Liver (tissue), 9 donors: Measurements from ENCODE around the gene ABHD10. TPM values are rescaled to one million over a fixed set of nuclear protein-coding genes. Genes with fewer than 3 reads are reported as not detected.

Experiments used
- DNase-seq: peaks from one replicate; pipeline ENCODE4 v3.0.0-alpha.2; 2017; ENCODE audit warnings: low spot score
- H3K27ac ChIP-seq, 2 donors: one replicate each; pipeline ENCODE4 v1.7.0; 2013; ENCODE audit warnings: inconsistent platforms in 2 of 2, low read length in 2 of 2, control low read depth in 1 of 2, low read depth in 1 of 2, mild to moderate bottlenecking in 1 of 2
- H3K27me3 ChIP-seq, 4 donors: one replicate each; pipeline versions ENCODE4 v1.6.1 to v1.7.0; 2013; ENCODE audit warnings: low read length in 3 of 4, inconsistent platforms in 1 of 4, mild to moderate bottlenecking in 1 of 4, moderate library complexity in 1 of 4; ENCODE audit not compliant: control insufficient read depth in 4 of 4, insufficient read depth in 4 of 4
- H3K36me3 ChIP-seq, 4 donors: one replicate each; pipeline versions ENCODE4 v1.6.1 to v1.7.0; 2013; ENCODE audit warnings: low read length in 3 of 4, mild to moderate bottlenecking in 3 of 4, low read depth in 1 of 4, moderate library complexity in 1 of 4; ENCODE audit not compliant: control insufficient read depth in 4 of 4, insufficient read depth in 3 of 4
- H3K4me1 ChIP-seq, 4 donors: one replicate each; pipeline versions ENCODE4 v1.6.1 to v1.7.0; 2013; ENCODE audit warnings: low read length in 3 of 4, mild to moderate bottlenecking in 3 of 4, moderate library complexity in 1 of 4; ENCODE audit not compliant: control insufficient read depth in 4 of 4, insufficient read depth in 4 of 4
- H3K4me3 ChIP-seq, 3 donors: one replicate each; pipeline versions ENCODE4 v1.6.1 to v1.7.0; 2013; ENCODE audit warnings: low read length in 3 of 3, control low read depth in 1 of 3, low read depth in 1 of 3, mild to moderate bottlenecking in 1 of 3
- H3K9ac ChIP-seq, 2 donors: one replicate each; pipeline ENCODE4 v1.7.0; 2013; ENCODE audit warnings: low read length in 2 of 2, mild to moderate bottlenecking in 2 of 2, moderate library complexity in 2 of 2, control low read depth in 1 of 2, low read depth in 1 of 2
- H3K9me3 ChIP-seq, 4 donors: one replicate each; pipeline versions ENCODE4 v1.6.1 to v1.7.0; 2013; ENCODE audit warnings: low read length in 3 of 4; ENCODE audit not compliant: control insufficient read depth in 4 of 4
- EGR1 ChIP-seq, 2 donors: IDR thresholded peaks; 2 replicates each; pipeline ENCODE4 v1.6.1; 2016 to 2018; ENCODE audit warnings: antibody characterized with exemption in 2 of 2, low read depth in 2 of 2
- FOXA1 ChIP-seq: IDR thresholded peaks from 2 replicates; pipeline ENCODE4 v1.6.1; 2016; ENCODE audit warnings: antibody characterized with exemption
- FOXA2 ChIP-seq: IDR thresholded peaks from 2 replicates; pipeline ENCODE4 v1.6.1; 2016; ENCODE audit warnings: antibody characterized with exemption
- GABPA ChIP-seq, 2 donors: IDR thresholded peaks in 1 of 2; conservative IDR thresholded peaks in 1 of 2; 2 replicates each; pipeline ENCODE4 v1.6.1; 2016; ENCODE audit warnings: antibody characterized with exemption in 2 of 2, mild to moderate bottlenecking in 1 of 2, moderate library complexity in 1 of 2
- HNF4A ChIP-seq, 2 donors: conservative IDR thresholded peaks; 2 replicates each; pipeline ENCODE4 v1.6.1; 2016; ENCODE audit warnings: antibody characterized with exemption in 2 of 2, mild to moderate bottlenecking in 2 of 2
- HNF4G ChIP-seq: IDR thresholded peaks from 2 replicates; pipeline ENCODE4 v1.6.1; 2016; ENCODE audit warnings: antibody characterized with exemption
- JUND ChIP-seq, 2 donors: IDR thresholded peaks; 2 replicates each; pipeline ENCODE4 v1.6.1; 2016; ENCODE audit warnings: antibody characterized with exemption in 2 of 2
- NR2F2 ChIP-seq: IDR thresholded peaks from 2 replicates; pipeline ENCODE4 v1.6.1; 2016; ENCODE audit warnings: antibody characterized with exemption
- RAD21 ChIP-seq, 2 donors: IDR thresholded peaks; 2 replicates each; pipeline ENCODE4 v1.6.1; 2016; ENCODE audit warnings: antibody characterized with exemption in 2 of 2, mild to moderate bottlenecking in 2 of 2
- RXRA ChIP-seq, 2 donors: IDR thresholded peaks; 2 replicates each; pipeline ENCODE4 v1.6.1; 2017 to 2018; ENCODE audit warnings: antibody characterized with exemption in 2 of 2, mild to moderate bottlenecking in 1 of 2
- SP1 ChIP-seq: IDR thresholded peaks from 2 replicates; pipeline ENCODE4 v1.6.1; 2018; ENCODE audit warnings: antibody characterized with exemption, mild to moderate bottlenecking
- TAF1 ChIP-seq: conservative IDR thresholded peaks from 2 replicates; pipeline ENCODE4 v1.6.1; 2016; ENCODE audit warnings: antibody characterized with exemption, mild to moderate bottlenecking
- YY1 ChIP-seq: IDR thresholded peaks from 2 replicates; pipeline ENCODE4 v1.6.1; 2016; ENCODE audit warnings: antibody characterized with exemption, mild to moderate bottlenecking
- WGBS: extraction: QIAGEN DNeasy Blood & Tissue Kit; methylation state at CpG from one replicate; pipeline ENCODE4 v1.1.7; 2013; 5-methylcytosine and 5-hydroxymethylcytosine counted together
- polyA plus RNA-seq, 2 donors: library from polyadenylated mRNA; stranded (reverse) in 1 of 2; unstranded in 1 of 2; fragments of 200-250 nt in 1 of 2; fragments of >200 nt in 1 of 2; fragmentation: Nextera tagmentation in 1 of 2; extraction: Ambion mirVana in 1 of 2; gene quantifications; one replicate each; pipeline versions ENCODE4 v1.2.1 to v1.2.3, GENCODE V29; 2013 to 2015
- total RNA-seq, 2 donors: library from RNA; depleted of rRNA; stranded (reverse); fragments of >200 nt; gene quantifications; one replicate each; pipeline ENCODE4 v1.2.3, GENCODE V29; 2014
- TF ChIP-seq, protein P1 (sequence below): fragments of 150-350 bp; IDR thresholded peaks from 2 replicates; pipeline ENCODE4 v1.5.1; 2017; ENCODE audit warnings: improper control_type of control experiment, low read depth, low read length; ENCODE audit not compliant: missing input control
- TF ChIP-seq, protein P2 (sequence below): IDR thresholded peaks from 2 replicates; pipeline ENCODE4 v1.6.1; 2016; ENCODE audit warnings: antibody characterized with exemption
- TF ChIP-seq, protein P3 (sequence below): IDR thresholded peaks from 2 replicates; pipeline ENCODE4 v1.6.1; 2016; ENCODE audit warnings: antibody characterized with exemption, mild to moderate bottlenecking
- TF ChIP-seq, protein P4 (sequence below): IDR thresholded peaks from 2 replicates; pipeline ENCODE4 v1.6.1; 2016; ENCODE audit warnings: antibody characterized with exemption
- donor health status: healthy.
- donor health status: healthy.
- donor health status: healthy.
- donor health status: healthy.
- donor health status: healthy.

The ABHD10 gene
- total and polyA plus RNA-seq, 4 donors: 15.1 to 22.1 (median 18.9) TPM

DNA sequence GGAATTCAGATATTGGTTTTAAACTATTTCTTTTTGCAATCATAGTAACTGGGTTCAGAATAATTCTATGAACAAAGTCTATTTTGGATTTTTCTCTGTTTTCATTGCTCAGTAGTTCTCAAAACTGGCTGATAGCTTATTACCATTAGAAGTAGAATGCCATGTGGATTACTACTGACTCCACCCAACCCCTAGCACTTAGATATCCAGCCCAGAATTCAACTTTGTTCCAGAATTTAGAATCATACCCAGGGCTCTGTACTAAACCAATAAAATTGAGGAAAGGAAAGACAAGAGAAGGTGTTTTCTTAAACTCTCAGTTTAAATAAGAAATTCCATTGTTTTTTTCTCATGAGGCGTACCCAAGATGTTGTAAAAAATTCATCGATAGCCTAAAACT lies 39.0 kb upstream of the ABHD10 start:
- no peaks in the 10 kb centered on the region for H3K27me3 ChIP-seq
- H3K36me3 ChIP-seq: peaks cover 4 to 38% (median 27%) of the 10 kb centered on the region in 4 donors
- H3K4me3 ChIP-seq: no peak overlapping the region
- 88% methylated on average over 2 of the region's 2 CpGs for WGBS
- no peak for DNase-seq
- no peak overlapping the region for H3K27ac ChIP-seq
- H3K9ac ChIP-seq: no peak overlapping the region
- TF ChIP-seq NR2F2: no peak
- TF ChIP-seq, protein P1, sequence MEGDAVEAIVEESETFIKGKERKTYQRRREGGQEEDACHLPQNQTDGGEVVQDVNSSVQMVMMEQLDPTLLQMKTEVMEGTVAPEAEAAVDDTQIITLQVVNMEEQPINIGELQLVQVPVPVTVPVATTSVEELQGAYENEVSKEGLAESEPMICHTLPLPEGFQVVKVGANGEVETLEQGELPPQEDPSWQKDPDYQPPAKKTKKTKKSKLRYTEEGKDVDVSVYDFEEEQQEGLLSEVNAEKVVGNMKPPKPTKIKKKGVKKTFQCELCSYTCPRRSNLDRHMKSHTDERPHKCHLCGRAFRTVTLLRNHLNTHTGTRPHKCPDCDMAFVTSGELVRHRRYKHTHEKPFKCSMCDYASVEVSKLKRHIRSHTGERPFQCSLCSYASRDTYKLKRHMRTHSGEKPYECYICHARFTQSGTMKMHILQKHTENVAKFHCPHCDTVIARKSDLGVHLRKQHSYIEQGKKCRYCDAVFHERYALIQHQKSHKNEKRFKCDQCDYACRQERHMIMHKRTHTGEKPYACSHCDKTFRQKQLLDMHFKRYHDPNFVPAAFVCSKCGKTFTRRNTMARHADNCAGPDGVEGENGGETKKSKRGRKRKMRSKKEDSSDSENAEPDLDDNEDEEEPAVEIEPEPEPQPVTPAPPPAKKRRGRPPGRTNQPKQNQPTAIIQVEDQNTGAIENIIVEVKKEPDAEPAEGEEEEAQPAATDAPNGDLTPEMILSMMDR: no peak
- TF ChIP-seq JUND (IDR thresholded peaks at IDR 0.05): no peak
- no peak for TF ChIP-seq SP1
- no peak for TF ChIP-seq HNF4G
- TF ChIP-seq RAD21 (IDR thresholded peaks at IDR 0.05): no peak
- no peak for TF ChIP-seq FOXA1
- TF ChIP-seq, protein P2, sequence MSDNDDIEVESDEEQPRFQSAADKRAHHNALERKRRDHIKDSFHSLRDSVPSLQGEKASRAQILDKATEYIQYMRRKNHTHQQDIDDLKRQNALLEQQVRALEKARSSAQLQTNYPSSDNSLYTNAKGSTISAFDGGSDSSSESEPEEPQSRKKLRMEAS: no peak
- TF ChIP-seq, protein P3, sequence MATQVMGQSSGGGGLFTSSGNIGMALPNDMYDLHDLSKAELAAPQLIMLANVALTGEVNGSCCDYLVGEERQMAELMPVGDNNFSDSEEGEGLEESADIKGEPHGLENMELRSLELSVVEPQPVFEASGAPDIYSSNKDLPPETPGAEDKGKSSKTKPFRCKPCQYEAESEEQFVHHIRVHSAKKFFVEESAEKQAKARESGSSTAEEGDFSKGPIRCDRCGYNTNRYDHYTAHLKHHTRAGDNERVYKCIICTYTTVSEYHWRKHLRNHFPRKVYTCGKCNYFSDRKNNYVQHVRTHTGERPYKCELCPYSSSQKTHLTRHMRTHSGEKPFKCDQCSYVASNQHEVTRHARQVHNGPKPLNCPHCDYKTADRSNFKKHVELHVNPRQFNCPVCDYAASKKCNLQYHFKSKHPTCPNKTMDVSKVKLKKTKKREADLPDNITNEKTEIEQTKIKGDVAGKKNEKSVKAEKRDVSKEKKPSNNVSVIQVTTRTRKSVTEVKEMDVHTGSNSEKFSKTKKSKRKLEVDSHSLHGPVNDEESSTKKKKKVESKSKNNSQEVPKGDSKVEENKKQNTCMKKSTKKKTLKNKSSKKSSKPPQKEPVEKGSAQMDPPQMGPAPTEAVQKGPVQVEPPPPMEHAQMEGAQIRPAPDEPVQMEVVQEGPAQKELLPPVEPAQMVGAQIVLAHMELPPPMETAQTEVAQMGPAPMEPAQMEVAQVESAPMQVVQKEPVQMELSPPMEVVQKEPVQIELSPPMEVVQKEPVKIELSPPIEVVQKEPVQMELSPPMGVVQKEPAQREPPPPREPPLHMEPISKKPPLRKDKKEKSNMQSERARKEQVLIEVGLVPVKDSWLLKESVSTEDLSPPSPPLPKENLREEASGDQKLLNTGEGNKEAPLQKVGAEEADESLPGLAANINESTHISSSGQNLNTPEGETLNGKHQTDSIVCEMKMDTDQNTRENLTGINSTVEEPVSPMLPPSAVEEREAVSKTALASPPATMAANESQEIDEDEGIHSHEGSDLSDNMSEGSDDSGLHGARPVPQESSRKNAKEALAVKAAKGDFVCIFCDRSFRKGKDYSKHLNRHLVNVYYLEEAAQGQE: no peak
- TF ChIP-seq HNF4A (conservative IDR thresholded peaks at IDR 0.05): no peak
- no peak for TF ChIP-seq YY1
- TF ChIP-seq, protein P4, sequence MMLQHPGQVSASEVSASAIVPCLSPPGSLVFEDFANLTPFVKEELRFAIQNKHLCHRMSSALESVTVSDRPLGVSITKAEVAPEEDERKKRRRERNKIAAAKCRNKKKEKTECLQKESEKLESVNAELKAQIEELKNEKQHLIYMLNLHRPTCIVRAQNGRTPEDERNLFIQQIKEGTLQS: no peak
- TF ChIP-seq GABPA (IDR thresholded peaks at IDR 0.05 in 1 of 2, conservative IDR thresholded peaks at IDR 0.05 in 1 of 2): no peak
- TF ChIP-seq EGR1 (IDR thresholded peaks at IDR 0.05; ENCODE audit: low read depth in 2 of 2): no peak
- TF ChIP-seq RXRA (IDR thresholded peaks at IDR 0.05): no peak
- TF ChIP-seq FOXA2: no peak
- no peak for TF ChIP-seq TAF1
- H3K9me3 ChIP-seq: no peaks in the 10 kb centered on the region
- H3K4me1 ChIP-seq: no peaks in the 10 kb centered on the region

DNA sequence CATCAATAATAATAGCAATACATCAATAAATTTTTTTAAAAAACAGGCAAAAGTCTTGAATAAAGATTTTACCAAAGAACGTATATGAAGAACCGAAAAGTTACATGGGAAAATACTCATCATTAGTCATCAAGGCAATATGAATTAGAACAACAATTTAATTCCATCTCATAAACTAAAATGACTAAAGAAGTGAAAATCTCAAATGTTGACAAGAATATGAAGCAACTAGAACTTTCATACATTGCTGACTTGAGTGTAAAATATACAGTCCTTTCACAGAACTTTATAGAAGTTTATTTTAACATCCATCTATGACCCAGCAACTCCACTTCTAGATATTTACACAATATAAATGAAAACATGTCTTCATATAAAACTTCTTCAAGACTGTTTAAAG lies 35.3 kb upstream of the ABHD10 start:
- Histone ChIP-seq H3K36me3 (peaks cover 4 to 43% (median 31%) of the 10 kb centered on the region in 4 donors), H3K9me3 (no peaks in the 10 kb centered on the region), H3K9ac (no peak overlapping the region), H3K4me1 (no peaks in the 10 kb centered on the region), H3K27me3 (no peaks in the 10 kb centered on the region), H3K4me3 (no peak overlapping the region), H3K27ac (no peak overlapping the region)
- DNase-seq: no peak
- no peak for TF ChIP-seq SP1
- TF ChIP-seq, protein P1: no peak
- no peak for TF ChIP-seq FOXA1
- TF ChIP-seq FOXA2: no peak
- TF ChIP-seq NR2F2: no peak
- TF ChIP-seq JUND (IDR thresholded peaks at IDR 0.05): no peak
- WGBS: 98% methylated on average over 2 of the region's 2 CpGs
